GM11168 (cell line): ENCODE measurements around the gene PDE5A.
"Not testable (repeated sequence)": the region's sequence is repeated elsewhere in the genome, so short reads cannot be mapped to it uniquely, and the experiment has no call there.

ENCODE experiments used
- in situ Hi-C: fragments of 300-500 bp; cut with MboI; formaldehyde crosslinking; loops from one replicate; pipeline ENCODE4 v1.12.0; 2022; ENCODE audit warnings: low sequenced_read_pairs; ENCODE audit not compliant: unreplicated experiment

Gene PDE5A

DNA sequence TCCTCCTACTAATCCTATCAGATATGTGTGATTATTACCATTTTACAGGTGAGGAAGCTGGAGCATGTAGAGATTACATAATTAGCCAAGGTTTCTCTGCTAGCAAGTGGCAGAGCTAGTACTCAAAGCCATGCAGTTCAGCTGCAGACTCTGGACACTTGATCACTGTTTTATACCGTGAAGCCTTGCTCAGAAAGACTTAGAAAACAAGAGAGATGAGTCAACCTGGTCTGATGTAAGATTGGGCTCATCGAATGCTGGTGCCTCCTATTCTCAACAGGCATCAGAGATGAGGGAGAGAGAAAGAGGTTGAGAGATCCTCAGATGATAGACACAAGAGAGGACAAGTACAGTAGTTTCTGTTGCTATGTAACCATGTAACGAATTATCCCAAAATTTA, 19.0 kb upstream of the PDE5A start:
- in situ Hi-C loops: no loop called here

GRCh38 chr4:119646347-119647071, 17.9 kb upstream of the PDE5A start:
- in situ Hi-C loops: no loop called here

DNA sequence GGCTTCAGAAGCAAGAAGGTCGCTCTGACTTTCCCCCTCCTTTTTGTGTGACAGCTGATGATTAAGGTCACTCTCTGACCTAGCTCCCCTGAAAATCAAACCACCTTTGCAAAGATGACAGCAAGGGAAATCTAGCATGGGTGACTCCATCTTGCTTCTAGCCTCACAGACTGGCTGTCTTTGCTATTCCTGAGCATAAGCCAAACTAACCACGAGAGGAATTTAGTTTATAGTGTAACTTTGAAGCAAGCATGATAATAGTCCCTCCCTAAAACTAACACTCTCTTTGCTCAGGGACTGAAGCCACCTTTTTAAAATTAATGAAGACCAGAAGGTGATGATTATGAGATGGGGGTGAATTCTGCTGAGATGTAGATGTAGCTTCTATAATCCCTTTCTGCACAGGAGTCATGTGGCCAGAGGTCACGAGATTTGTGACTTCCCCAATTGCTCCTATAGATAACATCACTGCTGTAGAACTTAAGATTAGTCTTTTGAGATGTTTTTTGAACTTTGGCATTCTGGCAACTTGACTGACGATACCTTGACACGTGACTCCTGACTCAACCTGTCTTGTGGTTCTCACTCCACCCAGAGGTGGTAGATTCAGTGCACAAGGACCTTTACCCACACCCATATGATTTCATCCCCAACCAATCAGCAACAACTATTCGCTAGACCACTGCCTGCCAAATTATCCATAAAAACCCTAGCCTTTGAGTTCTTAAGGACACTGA, 14.9 kb upstream of the PDE5A start:
- in situ Hi-C loops: no loop called here

DNA sequence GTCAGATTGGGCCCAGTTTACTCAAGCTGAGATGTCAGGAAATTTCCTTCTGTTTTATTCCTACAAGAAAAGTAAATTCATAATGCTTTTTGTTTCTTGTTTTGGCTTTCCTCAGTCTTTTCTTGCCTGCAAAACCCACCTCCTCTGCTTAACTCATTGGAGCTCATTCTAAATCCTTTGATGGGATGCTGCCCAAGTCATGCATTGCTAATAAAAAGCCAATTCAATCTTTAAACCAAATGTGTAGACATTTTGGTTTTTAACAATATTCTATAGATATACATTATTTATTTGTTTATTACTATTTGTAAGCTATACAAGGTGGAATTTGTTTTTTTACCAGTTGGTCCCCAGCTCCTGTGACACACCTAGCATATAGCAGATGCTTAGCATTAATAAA, 13.2 kb upstream of the PDE5A start:
- in situ Hi-C loops: no loop called here

- in situ Hi-C loops: no loop called here
Measured at GRCh38 chr4:119638359-119638758, 9.8 kb upstream of the PDE5A start.

GRCh38 chr4:119636851-119637250, 8.2 kb upstream of the PDE5A start:
- in situ Hi-C loops: not testable (repeated sequence)

GRCh38 chr4:119632216-119632615, 3.6 kb upstream of the PDE5A start:
- in situ Hi-C loops: no loop called here

DNA sequence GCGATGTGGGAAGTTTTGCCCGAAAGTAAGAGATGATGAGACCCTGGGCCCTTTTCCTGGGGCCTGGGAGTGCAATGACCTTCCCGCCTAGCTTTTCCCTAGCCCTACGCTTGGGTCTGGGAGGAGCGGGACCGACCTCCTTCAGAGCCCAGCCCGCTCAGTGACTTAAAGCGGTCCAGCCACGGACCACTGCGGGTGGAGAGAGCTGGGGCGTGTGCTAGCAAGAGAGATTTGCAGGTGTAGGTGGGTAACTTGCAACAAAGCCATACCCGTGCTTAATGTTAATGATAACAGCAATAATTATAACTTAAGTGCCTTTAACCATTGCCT, 503 bp upstream of the PDE5A start:
- in situ Hi-C loops: no loop called here

DNA sequence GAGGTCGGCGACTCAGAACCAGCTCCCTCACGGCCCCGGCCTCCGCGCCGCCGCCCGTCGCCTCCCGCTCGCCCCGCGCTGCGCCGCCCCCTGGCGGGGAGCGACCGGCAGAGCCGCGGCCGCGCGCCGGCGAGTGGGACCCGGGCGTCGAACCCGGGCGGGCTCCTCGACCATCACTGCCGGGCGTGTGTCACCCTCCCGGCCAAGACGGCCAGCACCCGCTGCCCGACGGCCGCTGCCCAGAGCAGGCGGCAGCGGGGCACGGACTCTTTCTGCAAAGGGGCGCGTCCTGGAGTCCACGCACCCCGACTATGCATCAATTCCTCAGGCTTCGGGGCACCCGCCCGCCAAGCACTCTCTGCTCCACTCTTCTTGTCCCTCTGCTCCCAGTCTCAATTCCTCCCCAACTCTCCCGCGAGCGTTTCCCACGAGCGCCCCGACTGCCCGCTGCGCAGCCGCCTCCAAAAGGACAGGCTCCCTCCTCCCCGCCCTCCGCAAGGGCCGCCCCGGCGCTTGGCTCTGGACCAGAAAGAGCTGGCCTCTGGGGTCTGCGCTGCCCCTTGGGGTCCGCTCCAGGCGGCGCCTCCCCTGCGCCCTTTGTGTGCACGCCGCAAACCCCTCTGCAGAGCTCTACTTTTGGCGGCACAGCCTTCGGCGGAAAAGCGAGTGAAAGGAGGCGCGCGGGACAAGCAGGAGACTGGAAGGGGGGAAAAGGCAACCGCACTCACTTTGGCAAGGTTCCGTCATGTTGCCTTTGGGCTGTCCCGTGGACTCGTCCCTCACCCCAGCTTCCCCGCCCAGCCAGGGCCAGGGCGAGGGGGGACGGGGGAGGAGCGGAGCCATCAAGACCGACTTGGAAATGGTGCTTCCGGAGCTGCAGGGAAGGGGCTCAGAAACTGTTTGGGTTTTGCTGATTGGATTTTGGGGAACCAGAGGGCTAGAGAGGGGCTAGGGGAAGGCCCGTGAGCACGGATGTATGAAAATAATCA, 1.0 kb downstream of the PDE5A start:
- in situ Hi-C loops: no loop called here

GRCh38 chr4:119626943-119627266, 1.7 kb downstream of the PDE5A start:
- in situ Hi-C loops: no loop called here

GRCh38 chr4:119626420-119626819, 2.2 kb downstream of the PDE5A start:
- in situ Hi-C loops: no loop called here

DNA sequence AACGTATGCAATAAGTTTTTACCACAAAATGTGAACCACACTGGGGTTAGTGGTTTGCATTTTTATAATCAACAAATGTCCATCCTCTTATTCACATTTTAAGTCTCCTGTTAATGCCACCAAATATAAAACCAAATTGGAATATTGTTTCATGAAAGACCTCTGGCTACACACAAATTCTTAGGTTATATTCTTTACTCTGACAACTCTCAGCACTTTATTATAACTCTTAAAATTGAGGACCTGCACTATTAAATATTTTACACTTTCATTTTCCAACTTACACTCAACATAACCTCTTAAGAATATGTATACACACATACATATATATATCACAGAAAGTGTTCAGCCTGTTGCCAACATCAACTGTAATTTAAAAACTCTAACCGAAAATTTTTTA, 2.8 kb downstream of the PDE5A start:
- in situ Hi-C loops: no loop called here

GRCh38 chr4:119624356-119624755, 4.2 kb downstream of the PDE5A start:
- in situ Hi-C loops: no loop called here

DNA sequence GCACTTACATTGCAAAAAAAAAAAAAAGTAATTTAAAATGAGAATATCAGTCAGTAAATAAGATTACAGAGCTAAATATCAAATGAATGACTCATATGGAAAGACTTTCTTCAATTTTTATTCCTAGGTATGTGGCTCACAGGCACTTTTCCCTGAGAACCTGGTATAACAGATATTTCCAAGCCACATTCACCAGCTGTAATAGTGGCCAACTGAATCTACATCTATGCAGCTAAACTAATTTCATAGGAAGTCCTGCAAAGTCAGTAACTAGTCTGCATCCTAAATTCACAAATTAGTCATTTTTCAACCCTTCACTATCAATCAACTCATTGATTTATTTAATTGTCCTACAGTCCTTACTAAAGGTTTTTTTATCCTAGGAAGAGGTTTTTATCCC, 5.6 kb downstream of the PDE5A start:
- in situ Hi-C loops: no loop called here

DNA sequence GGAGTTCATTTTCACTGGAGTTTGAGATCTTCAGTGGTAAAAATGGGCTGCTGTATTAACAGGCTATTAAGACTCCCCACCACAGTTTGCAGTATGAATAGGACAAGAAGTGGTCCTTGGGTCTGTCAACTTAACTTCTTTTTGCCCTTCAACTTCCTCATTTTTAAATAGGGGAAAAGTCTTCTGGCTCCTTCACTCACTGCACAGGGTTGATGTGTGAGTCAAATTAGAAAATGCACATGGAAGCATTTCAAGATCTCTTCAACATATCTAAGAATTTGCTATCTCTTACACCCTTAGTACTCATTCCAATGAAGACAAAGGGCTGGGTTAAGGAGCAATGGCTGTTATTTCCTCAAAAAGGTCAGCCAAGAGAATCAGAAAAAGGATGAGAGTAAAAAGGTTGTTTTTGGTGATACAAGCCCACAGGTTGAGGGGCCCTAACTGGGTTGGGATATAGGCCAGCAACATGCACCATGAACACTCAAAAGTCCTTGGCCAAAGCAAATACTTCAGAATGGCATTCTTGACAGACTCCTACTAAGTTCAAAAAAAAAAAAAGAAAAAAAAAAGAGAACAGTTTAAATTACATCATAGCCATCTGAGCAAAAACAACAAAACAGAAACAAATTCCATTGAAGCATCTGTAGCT, 13.4 kb downstream of the PDE5A start:
- in situ Hi-C loops: no loop called here

DNA sequence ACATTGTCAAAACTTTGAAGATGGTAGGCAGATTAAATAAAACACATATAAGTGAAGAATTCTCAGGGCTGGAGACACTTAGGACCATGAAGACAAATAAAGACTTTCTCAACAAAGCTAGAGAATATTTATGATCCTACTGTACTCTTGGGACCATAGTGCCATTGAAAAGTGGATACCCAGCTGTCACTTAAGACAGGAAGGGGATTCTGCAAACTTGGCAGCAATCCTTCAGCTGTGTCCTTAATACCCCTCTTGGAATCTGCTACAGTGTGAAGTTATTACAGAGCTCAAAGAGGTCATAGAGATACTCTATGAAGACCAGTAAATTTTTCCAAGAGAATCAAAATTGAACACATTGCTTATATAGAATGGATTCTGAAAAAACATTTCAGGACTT, 24.3 kb downstream of the PDE5A start:
- in situ Hi-C loops: no loop called here

- in situ Hi-C loops: no loop called here
Measured at GRCh38 chr4:119602366-119602765, 26.2 kb downstream of the PDE5A start.

DNA sequence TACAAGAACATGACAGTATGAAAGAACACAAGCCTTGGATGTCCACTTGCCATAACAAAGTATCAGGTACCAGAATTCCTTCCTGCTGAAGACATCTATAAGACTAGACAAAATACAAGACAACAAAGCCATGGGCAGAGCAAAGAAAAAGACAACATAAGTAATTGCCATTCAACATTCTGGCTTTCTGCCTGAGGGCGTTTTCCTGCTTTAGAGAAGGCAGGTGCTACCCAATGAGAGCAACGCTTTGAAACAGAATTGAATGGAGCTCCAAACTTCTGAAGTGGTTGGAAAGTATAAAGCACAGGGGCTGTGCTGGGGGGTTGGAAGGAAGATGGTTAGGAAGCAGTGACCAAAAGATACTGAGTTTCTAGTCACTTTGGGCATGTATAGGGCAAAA, 30.1 kb downstream of the PDE5A start:
- in situ Hi-C loops: no loop called here

GRCh38 chr4:119597377-119597776, 31.2 kb downstream of the PDE5A start:
- in situ Hi-C loops: no loop called here

- in situ Hi-C loops: no loop called here
Measured at GRCh38 chr4:119593698-119594097, 34.9 kb downstream of the PDE5A start.

- in situ Hi-C loops: no loop called here
Measured at GRCh38 chr4:119592830-119593229, 35.8 kb downstream of the PDE5A start.
